NCI-H2196 treated with DMSO at 0.1 percent for 48 hours (cell line): ENCODE data around the gene C16orf86.
A peak's percentile ranks its signal among the peaks of the same experiment; 100 is the strongest.

Source experiments
- DNase-seq: peaks from one replicate; lab custom pipeline; 2025; ENCODE audit not compliant: unreplicated experiment; lab: John Stamatoyannopoulos, UW

Gene C16orf86

GRCh38 chr16:67653789-67654402, 12.7 kb upstream of the C16orf86 start:
- DNase-seq = no peak

- DNase-seq = no peak
Observed at GRCh38 chr16:67654403-67654911, 12.2 kb upstream of the C16orf86 start.

- DNase-seq = no peak
Observed at GRCh38 chr16:67655363-67655762, 11.3 kb upstream of the C16orf86 start.

- DNase-seq = no peak
Observed at GRCh38 chr16:67656344-67657016, 10.1 kb upstream of the C16orf86 start.

GRCh38 chr16:67657017-67657608, 9.5 kb upstream of the C16orf86 start:
- DNase-seq = no peak

- DNase-seq = no peak
Observed at GRCh38 chr16:67657751-67658518, 8.7 kb upstream of the C16orf86 start.

GRCh38 chr16:67658849-67659674, 7.6 kb upstream of the C16orf86 start:
- DNase-seq = no peak

GRCh38 chr16:67659675-67660563, 6.7 kb upstream of the C16orf86 start, which contains the start of gene ACD:
Gene ACD, minus strand, starts transcription at chr16:67660260. Its CDS starts 40 bp downstream, at chr16:67660220.
- DNase-seq = peak; percentile 45

- peak; percentile 66 for DNase-seq
Observed at GRCh38 chr16:67660564-67661028, 6.0 kb upstream of the C16orf86 start, which contains the start of gene PARD6A. Gene PARD6A, plus strand, starts transcription at chr16:67660960. Its CDS starts 79 bp downstream, at chr16:67661039.

- DNase-seq = no peak
Observed at GRCh38 chr16:67661101-67661761, 5.4 kb upstream of the C16orf86 start.

GRCh38 chr16:67661886-67662652, 4.5 kb upstream of the C16orf86 start:
- DNase-seq = no peak

- no peak for DNase-seq
Observed at GRCh38 chr16:67662653-67663010, 4.0 kb upstream of the C16orf86 start.

GRCh38 chr16:67663151-67663876, 3.3 kb upstream of the C16orf86 start:
- no peak for DNase-seq

- DNase-seq = no peak
Observed at GRCh38 chr16:67663877-67664222, 2.8 kb upstream of the C16orf86 start.

GRCh38 chr16:67664258-67664657, 2.4 kb upstream of the C16orf86 start:
- no peak for DNase-seq

GRCh38 chr16:67664871-67665270, 1.7 kb upstream of the C16orf86 start:
- no peak for DNase-seq

GRCh38 chr16:67665598-67665997, 1.0 kb upstream of the C16orf86 start:
- no peak for DNase-seq
